Ovary (tissue), 3 donors: ENCODE measurements around the gene ZNF524.

Experiments
- EP300 ChIP-seq: sonication (generic); formaldehyde crosslinking; IDR thresholded peaks from one replicate; pipeline ENCODE4 v1.6.1; 2017; ENCODE audit warnings: antibody characterized with exemption
- POLR2A ChIP-seq: fragments of 450-650 bp; IDR thresholded peaks from one replicate; pipeline ENCODE4 v1.6.1; 2017; ENCODE audit warnings: antibody characterized with exemption, mild to moderate bottlenecking, moderate library complexity
- TF ChIP-seq, protein P1 (sequence below), 3 donors: fragments of 450-650 bp in 2 of 3; fragments of 200-600 bp in 1 of 3; IDR thresholded peaks; one replicate each; pipeline versions ENCODE4 v1.5.1 to v1.8.0; 2016 to 2022; ENCODE audit warnings: antibody characterized with exemption in 3 of 3, mild to moderate bottlenecking in 1 of 3
- donor health status: DM: no; HTN: no; CAD: no.

DNA sequence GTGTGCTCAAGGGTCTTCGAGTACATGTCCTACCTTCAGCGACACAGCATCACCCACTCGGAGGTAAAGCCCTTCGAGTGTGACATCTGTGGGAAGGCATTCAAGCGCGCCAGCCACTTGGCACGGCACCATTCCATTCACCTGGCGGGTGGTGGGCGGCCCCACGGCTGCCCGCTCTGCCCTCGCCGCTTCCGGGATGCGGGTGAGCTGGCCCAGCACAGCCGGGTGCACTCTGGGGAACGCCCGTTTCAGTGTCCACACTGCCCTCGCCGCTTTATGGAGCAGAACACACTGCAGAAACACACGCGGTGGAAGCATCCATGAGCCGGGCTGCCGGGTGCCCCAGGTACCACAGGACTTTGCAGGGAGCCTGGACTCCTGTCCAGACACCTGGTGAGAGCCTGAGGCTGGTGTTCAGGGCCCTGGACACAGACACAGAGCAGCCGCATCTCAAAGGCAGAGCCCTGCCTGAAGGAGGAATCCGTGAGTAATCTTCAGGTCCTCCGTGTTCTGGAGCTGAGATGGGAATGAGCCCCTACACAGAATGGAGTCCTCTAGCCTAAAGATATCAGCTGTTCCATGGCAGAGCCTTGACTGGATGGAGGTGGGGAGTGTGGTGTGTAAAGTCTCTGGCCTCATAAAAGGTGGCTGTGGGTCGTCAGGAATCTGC, 44.9 kb downstream of the ZNF524 start:
- TF ChIP-seq, protein P1, sequence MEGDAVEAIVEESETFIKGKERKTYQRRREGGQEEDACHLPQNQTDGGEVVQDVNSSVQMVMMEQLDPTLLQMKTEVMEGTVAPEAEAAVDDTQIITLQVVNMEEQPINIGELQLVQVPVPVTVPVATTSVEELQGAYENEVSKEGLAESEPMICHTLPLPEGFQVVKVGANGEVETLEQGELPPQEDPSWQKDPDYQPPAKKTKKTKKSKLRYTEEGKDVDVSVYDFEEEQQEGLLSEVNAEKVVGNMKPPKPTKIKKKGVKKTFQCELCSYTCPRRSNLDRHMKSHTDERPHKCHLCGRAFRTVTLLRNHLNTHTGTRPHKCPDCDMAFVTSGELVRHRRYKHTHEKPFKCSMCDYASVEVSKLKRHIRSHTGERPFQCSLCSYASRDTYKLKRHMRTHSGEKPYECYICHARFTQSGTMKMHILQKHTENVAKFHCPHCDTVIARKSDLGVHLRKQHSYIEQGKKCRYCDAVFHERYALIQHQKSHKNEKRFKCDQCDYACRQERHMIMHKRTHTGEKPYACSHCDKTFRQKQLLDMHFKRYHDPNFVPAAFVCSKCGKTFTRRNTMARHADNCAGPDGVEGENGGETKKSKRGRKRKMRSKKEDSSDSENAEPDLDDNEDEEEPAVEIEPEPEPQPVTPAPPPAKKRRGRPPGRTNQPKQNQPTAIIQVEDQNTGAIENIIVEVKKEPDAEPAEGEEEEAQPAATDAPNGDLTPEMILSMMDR (IDR thresholded peaks at IDR 0.05), result no peak
- no peak for TF ChIP-seq POLR2A
- TF ChIP-seq EP300, result no peak
